ENCODE measurements around the gene AGR2.

The AGR2 gene

GRCh38 chr7:16812542-16813231 is 7.9 kb upstream of the AGR2 start:
- DNase-seq = no peak

- no peak for DNase-seq
Observed at GRCh38 chr7:16811551-16811950, 6.8 kb upstream of the AGR2 start.

DNA sequence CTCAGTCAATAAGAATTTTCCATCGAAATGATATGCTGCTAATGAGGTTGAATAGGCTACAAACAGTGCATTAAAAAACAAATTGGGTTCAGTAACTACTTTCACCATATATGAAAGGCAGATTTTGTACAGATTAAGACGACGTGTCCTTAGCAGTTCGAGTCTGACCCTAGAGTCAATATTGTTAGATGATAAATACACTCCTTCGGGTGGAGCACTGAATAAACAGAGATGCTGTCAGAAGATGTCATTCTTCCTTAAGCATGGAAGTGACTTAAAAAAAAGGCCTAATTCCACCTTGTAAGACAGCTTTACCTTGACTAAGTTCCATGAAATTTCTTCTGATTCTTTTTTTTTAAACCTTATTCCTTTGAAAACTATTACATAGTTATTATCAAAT is 5.8 kb upstream of the AGR2 start:
- DNase-seq = no peak

DNA sequence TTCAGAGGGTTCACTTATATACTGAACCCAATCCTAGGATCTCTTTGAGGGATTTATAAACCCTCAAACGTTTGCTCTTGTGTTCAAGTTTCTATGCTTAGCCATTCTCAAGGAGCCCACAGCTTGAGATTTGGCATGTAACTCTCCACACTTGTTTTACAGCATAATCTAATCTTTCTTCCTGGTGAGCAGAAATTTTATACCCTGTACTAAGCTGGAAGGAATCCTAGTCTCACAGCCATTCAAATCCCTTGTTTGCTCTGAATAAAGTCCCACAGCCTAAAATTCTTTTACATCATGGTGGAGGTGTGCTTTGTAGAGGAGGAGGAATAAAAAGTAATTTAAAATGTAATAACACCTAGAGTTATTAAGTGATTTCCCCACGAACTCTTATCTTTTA is 5.3 kb upstream of the AGR2 start:
- no peak for DNase-seq

- no peak for DNase-seq
Observed at GRCh38 chr7:16805441-16805840, 642 bp upstream of the AGR2 start.

DNA sequence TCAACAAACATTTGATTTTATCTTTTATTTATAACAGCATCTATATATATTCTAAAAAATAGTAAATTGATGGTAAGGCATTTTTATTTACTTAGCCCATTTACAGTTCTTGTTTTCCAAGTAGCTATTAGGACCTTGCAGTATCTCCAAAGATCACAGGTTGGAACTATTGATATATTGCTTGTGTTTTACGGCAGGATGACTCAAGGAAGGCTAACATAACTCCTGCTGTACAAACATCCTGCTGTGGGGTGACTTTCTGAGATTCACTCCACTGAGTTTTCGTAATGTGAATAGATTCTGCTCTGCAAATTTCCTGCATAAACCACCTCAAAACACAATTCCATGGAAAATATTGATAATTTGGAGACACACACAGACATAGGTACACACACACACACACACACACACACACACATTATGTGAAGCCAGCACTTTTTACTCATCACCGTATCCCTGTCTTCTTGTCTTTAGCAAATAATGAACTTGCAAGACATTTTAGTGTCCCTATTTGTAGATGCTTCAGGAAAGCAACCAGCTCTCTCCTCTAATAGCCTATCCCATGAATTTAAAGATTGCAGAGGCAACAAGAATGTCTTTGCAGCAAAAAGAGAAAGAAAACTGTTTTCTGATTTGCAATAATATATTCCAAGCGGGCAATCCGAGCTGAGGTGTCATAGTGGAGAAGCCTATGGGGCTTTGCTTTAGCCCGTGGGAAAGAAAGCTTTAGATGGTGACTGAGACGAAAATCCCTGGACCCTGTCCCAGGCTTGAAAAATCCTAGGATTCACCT is 722 bp downstream of the AGR2 start:
- DNase-seq = no peak

GRCh38 chr7:16803125-16803524 is 1.7 kb downstream of the AGR2 start:
- no peak for DNase-seq

- DNase-seq = no peak
Observed at GRCh38 chr7:16801579-16801978, 3.2 kb downstream of the AGR2 start.

DNA sequence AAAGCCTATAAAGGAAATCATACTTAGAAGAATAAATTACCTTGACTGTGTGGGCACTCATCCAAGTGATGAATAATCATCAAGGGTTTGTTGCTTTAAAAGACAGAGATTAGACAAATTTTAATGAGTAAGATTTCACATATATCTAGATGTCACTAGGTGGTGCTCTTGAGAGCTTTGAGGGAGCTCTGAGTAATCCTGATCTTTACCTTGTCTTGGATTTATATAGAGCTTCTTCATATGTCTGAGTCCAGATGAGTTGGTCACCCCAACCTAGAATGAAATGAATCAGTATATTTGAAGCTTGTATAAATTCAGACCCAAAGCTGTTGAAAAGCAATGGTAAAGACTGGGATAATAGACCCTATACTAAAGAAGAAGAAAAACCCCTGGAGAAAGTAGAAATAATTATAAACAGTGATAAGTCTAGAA is 3.7 kb downstream of the AGR2 start:
- DNase-seq = peak; percentile 50

DNA sequence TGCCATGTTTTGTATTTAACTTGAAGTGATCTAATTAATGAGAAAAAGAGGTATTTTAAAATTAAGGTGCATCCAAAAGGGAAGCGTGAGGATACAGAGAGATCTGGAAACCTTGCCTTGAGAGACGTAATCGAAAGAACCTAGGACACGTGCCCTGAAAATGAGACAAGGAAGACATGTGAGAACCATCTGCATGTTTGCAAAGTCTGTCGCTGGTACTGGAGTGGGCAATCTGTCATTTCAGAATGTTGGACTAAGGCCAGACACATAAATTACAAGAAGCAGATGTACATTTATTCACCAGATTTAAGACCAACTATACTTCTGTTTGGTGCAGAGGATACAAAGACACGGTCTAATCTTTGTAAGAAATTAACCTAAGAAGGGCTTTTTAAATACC is 9.2 kb downstream of the AGR2 start:
- DNase-seq = peak; percentile 30

GRCh38 chr7:16794986-16795385 is 9.8 kb downstream of the AGR2 start:
- DNase-seq = no peak

GRCh38 chr7:16791905-16792698 is 12.7 kb downstream of the AGR2 start:
- no peak for DNase-seq

DNA sequence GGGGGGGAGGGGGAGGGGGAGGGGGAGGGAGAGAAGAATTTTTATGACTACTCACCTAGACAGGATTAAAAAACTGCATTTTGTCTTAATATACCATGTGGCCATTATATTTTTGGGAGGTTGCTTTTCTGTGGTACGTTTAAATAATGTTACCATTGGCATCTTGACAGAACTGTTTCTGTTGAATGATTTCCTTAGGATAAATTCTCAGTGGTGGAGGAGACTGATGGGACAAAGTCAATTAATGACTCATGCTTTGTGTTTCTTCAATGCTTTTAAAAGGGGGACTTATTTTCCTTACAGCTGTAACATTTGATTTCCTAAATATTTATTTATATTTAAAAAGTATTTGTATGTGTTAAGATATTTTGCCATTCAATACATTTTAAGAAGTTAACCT is 13.7 kb downstream of the AGR2 start:
- no peak for DNase-seq

DNA sequence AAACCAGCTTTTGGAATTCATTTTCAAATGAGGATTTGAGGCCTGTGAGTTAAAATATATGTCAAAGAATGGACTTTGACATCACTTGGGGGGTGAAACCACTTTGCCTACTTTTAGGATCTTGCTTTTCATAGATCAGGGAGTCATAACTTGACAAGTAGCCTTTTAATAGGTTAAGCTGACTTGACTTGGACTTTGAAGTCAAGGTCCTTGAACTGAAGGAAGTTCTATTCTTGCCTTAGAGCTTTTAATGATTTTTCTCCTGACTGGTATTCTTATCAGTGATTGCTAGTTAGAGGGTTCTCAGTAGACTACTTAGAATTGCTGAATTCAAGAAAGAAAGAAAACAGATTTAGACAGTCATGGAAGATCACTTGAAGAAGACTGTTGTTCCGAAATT is 17.7 kb downstream of the AGR2 start:
- no peak for DNase-seq

DNA sequence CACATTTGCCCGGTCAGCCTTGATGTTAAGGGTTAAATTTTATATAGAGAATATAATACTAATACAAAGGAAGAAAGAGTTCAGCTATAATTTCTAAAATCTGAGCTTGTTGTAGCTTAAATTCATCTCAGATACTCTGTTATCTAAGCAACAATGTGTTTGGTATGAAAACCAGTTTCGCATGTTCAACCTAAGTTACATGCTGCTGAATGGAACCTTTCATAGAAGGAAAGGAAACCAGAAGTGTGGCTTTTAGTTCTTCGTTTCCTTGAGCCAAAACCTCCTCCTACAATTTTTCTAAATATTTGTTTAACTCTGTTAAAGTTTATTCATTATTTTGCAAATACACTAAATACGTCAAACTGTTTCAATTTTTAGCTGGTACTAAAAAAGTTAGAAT is 18.5 kb downstream of the AGR2 start:
- no peak for DNase-seq

GRCh38 chr7:16785846-16786245 is 19.0 kb downstream of the AGR2 start:
- DNase-seq = no peak

- peak; percentile 15 for DNase-seq
Observed at GRCh38 chr7:16785321-16785720, 19.5 kb downstream of the AGR2 start.

DNA sequence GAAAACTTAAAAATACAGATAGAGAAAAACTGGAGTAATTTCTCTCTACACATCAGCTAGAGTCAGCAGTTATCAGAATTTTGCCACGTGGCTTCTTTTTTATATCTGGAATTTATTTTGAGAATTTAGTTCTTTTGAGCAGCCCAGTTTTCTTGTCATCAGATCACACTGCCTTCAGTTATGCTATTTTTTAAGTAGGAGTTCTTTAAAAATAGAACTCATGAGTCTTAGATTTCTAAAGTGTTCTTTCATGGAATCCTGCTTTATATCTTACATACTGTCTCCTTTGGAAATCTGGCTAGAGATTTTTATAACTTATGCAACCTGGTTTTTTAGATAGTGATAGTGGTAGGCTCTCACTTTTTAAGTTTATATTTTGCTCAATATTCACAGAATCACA is 24.2 kb downstream of the AGR2 start:
- no peak for DNase-seq

DNA sequence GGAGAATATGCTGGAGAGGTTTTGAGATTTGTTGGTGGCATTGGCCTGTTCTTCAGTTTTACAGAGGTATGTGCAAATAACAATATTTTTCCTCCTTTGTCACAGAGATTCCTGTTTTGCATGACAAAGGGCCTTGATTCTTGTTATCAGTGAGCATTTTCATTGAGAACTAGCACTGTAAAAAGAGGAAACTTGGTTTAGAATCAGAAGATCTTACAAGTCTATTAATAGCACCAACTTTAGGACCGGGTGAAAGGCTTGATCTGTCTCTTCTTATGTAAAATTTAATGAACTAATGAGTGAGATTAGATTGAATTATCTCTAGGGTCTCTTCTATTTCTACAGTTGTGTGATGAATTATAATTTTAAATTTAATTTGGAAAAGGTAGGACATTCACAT is 25.7 kb downstream of the AGR2 start:
- DNase-seq = no peak

GRCh38 chr7:16778476-16778875 is 26.3 kb downstream of the AGR2 start:
- DNase-seq = no peak

- no peak for DNase-seq
Observed at GRCh38 chr7:16776053-16776452, 28.7 kb downstream of the AGR2 start.

- no peak for DNase-seq
Observed at GRCh38 chr7:16774986-16775385, 29.8 kb downstream of the AGR2 start.

- no peak for DNase-seq
Observed at GRCh38 chr7:16774294-16774693, 30.5 kb downstream of the AGR2 start.

DNA sequence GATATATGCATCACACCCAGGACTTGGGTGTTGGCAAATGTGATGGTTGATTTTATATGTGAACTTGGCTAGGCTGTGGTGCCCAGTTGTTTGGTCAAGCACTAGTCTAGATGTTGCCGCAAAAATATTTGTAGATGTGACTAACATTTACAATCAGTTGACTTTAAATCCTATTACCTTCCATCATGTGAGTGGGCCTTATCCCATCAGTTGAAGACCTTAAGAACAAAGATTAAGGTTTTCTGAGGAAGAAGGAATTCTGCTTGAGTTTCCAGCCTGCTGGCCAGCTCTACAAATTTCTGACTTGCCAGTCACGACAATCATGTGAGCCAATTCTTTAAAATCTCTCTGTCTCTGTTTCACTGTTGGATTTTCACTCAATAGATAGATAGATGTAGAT is 30.9 kb downstream of the AGR2 start:
- no peak for DNase-seq
